PC-3 (cell line): Measurements from ENCODE around the gene ARHGEF37. TPM values are rescaled to one million over a fixed set of nuclear protein-coding genes. Genes with fewer than 3 reads are reported as not detected.

ENCODE experiments used
- ATAC-seq: fragments of 200-7000 bp; cut with Tn5 transposase; 2 replicates; pipeline ENCODE4 v1.9.1; 2020; ENCODE audit warnings: mild to moderate bottlenecking, moderate library complexity
- BruUV-seq: library from RNA; stranded (reverse); fragments of 400-500 nt; replicated peaks from 2 replicates; lab custom pipeline; 2021; lab: Mats Ljungman, UMichigan
- CTCF ChIA-PET: fragments of 300-600 bp; sonication (Branson Sonifier 250); formaldehyde crosslinking; loops from one replicate; lab custom pipeline; 2022; ENCODE audit warnings: antibody characterized with exemption; lab: Charles Lee
- POLR2A ChIA-PET: fragments of 300-600 bp; sonication (Branson Sonifier 250); formaldehyde crosslinking; loops from one replicate; lab custom pipeline; 2022; ENCODE audit warnings: antibody characterized with exemption; ENCODE audit not compliant: unreplicated experiment; lab: Charles Lee
- DNase-seq: peaks from one replicate; pipeline ENCODE4 v3.0.0-alpha.2; 2015
- H2AFZ ChIP-seq: fragments of 300-600 bp; sonication (generic); 2 replicates; pipeline ENCODE4 v1.6.0; 2016; ENCODE audit warnings: antibody characterized with exemption, low read length
- H3F3A ChIP-seq: fragments of 300-600 bp; sonication (generic); one replicate; pipeline ENCODE4 v1.6.0; 2017; ENCODE audit warnings: antibody characterized with exemption, low read length, control low read depth, mild to moderate bottlenecking; ENCODE audit not compliant: unreplicated experiment
- H3K27ac ChIP-seq: fragments of 300-600 bp; sonication (generic); 2 replicates; pipeline ENCODE4 v1.5.1; 2016; ENCODE audit warnings: mild to moderate bottlenecking, low read length
- H3K27me3 ChIP-seq: fragments of 300-600 bp; sonication (generic); 2 replicates; pipeline ENCODE4 v1.6.1; 2016; ENCODE audit warnings: low read length, mixed read lengths
- H3K36me3 ChIP-seq: fragments of 300-600 bp; sonication (generic); 2 replicates; pipeline ENCODE4 v1.6.1; 2016; ENCODE audit warnings: low read depth, mixed run types, low read length, mixed read lengths
- H3K4me1 ChIP-seq: fragments of 300-600 bp; sonication (generic); 2 replicates; pipeline ENCODE4 v1.5.1; 2016; ENCODE audit warnings: low read length; ENCODE audit not compliant: insufficient read depth
- H3K4me2 ChIP-seq: fragments of 300-600 bp; sonication (generic); 2 replicates; pipeline ENCODE4 v1.6.0; 2016; ENCODE audit warnings: low read length
- H3K4me3 ChIP-seq: fragments of 300-600 bp; sonication (generic); 2 replicates; pipeline ENCODE4 v1.5.1; 2016; ENCODE audit warnings: mild to moderate bottlenecking, low read length, mixed read lengths
- H3K79me2 ChIP-seq: fragments of 300-600 bp; sonication (generic); 2 replicates; pipeline ENCODE4 v1.6.1; 2017; ENCODE audit warnings: low read length, mixed read lengths
- H3K9ac ChIP-seq: fragments of 300-600 bp; sonication (generic); 2 replicates; pipeline ENCODE4 v1.6.0; 2016; ENCODE audit warnings: mild to moderate bottlenecking, low read length
- H3K9me2 ChIP-seq: fragments of 300-600 bp; sonication (generic); replicated peaks from 2 replicates; pipeline ENCODE4 v1.6.1; 2016; ENCODE audit warnings: mixed run types, low read length, mixed read lengths
- H3K9me3 ChIP-seq: fragments of 300-600 bp; sonication (generic); 2 replicates; pipeline ENCODE4 v1.6.1; 2016; ENCODE audit warnings: low read length, mixed read lengths
- H4K20me1 ChIP-seq: fragments of 300-600 bp; sonication (generic); 2 replicates; pipeline ENCODE4 v1.6.1; 2016; ENCODE audit warnings: low read length, mixed read lengths
- CTCF ChIP-seq: fragments of 300-600 bp; sonication (generic); conservative IDR thresholded peaks from 2 replicates; pipeline ENCODE4 v1.5.1; 2017; ENCODE audit warnings: antibody characterized with exemption, low read depth, mild to moderate bottlenecking, low read length
- EZH2 ChIP-seq: fragments of 300-600 bp; sonication (generic); IDR thresholded peaks from one replicate; pipeline ENCODE4 v1.6.1; 2017; ENCODE audit warnings: antibody characterized with exemption, mild to moderate bottlenecking, low read length; ENCODE audit not compliant: unreplicated experiment
- EZH2phosphoT487 ChIP-seq: fragments of 300-600 bp; sonication (generic); IDR thresholded peaks from 2 replicates; pipeline ENCODE4 v1.6.1; 2018; ENCODE audit warnings: mild to moderate bottlenecking, antibody characterized with exemption, low read length, borderline replicate concordance
- intact Hi-C: fragments of 100-400 bp; cut with micrococcal nuclease; formaldehyde crosslinking; loops from 2 replicates; pipeline ENCODE4 v1.9.0; 2023
- total RNA-seq: library from RNA; depleted of rRNA; stranded (reverse); fragments of >200 nt; gene quantifications from 2 replicates; pipeline ENCODE4 v1.2.3, GENCODE V29; 2014

ARHGEF37 gene
- total RNA-seq, 1 experiment from 2014 or later = 6.5 TPM

GRCh38 chr5:149537374-149537975 lies 43.8 kb upstream of the ARHGEF37 start:
- BruUV-seq = no TSS peak
- no peak for TF ChIP-seq EZH2
- no peak for TF ChIP-seq EZH2phosphoT487
- TF ChIP-seq CTCF = no peak
- intact Hi-C loops = no loop called here
- no peak overlapping the region for H3K4me2 ChIP-seq
- no peak for DNase-seq
- H3K36me3 ChIP-seq = peaks cover 53% of the 10 kb centered on the region
- H3K4me3 ChIP-seq = no peak overlapping the region
- no peaks in the 10 kb centered on the region for H3K9me3 ChIP-seq
- CTCF ChIA-PET = no interaction called here
- no peak for ATAC-seq
- no peaks in the 10 kb centered on the region for H3K4me1 ChIP-seq
- POLR2A ChIA-PET = no interaction called here
- no peak overlapping the region for H3K9ac ChIP-seq
- peaks cover 70% of the 10 kb centered on the region for H4K20me1 ChIP-seq
- H3K79me2 ChIP-seq = peaks cover 99% of the 10 kb centered on the region
- no peak overlapping the region for H3K27ac ChIP-seq
- no peaks in the 10 kb centered on the region for H3K9me2 ChIP-seq
- no peaks in the 10 kb centered on the region for H3K27me3 ChIP-seq
- H3F3A ChIP-seq = no peaks in the 10 kb centered on the region
- H2AFZ ChIP-seq = no peak overlapping the region

GRCh38 chr5:149540089-149540488 lies 41.2 kb upstream of the ARHGEF37 start:
- H3F3A ChIP-seq = no peaks in the 10 kb centered on the region
- TF ChIP-seq EZH2phosphoT487 (no peak), EZH2 (no peak), CTCF (no peak)
- ChIA-PET POLR2A (no interaction called here), CTCF (no interaction called here)
- no peaks in the 10 kb centered on the region for H3K9me3 ChIP-seq
- H3K79me2 ChIP-seq = peaks cover 97% of the 10 kb centered on the region
- no peaks in the 10 kb centered on the region; the same call in 1 of the 2 replicates for H3K4me1 ChIP-seq
- intact Hi-C loops = no loop called here
- no peaks in the 10 kb centered on the region for H3K27me3 ChIP-seq
- H3K36me3 ChIP-seq = peaks cover 55% of the 10 kb centered on the region
- DNase-seq (no peak), ATAC-seq (no peak)
- no peak overlapping the region for H3K27ac ChIP-seq
- H3K4me3 ChIP-seq = no peak overlapping the region
- H4K20me1 ChIP-seq = peaks cover 69% of the 10 kb centered on the region
- BruUV-seq = no TSS peak
- no peak overlapping the region for H3K4me2 ChIP-seq
- H3K9ac ChIP-seq = no peak overlapping the region
- H2AFZ ChIP-seq = no peak overlapping the region
- H3K9me2 ChIP-seq = no peaks in the 10 kb centered on the region

- no peak overlapping the region for H3K27ac ChIP-seq
- H3K4me1 ChIP-seq = peaks cover 16% of the 10 kb centered on the region
- H3K4me2 ChIP-seq = no peak overlapping the region
- H3K4me3 ChIP-seq = no peak overlapping the region
- H3K9me3 ChIP-seq = no peaks in the 10 kb centered on the region
- peaks cover 70% of the 10 kb centered on the region for H4K20me1 ChIP-seq
- H3K9me2 ChIP-seq = no peaks in the 10 kb centered on the region
- peaks cover 54% of the 10 kb centered on the region for H3K36me3 ChIP-seq
- no peaks in the 10 kb centered on the region for H3K27me3 ChIP-seq
- ChIA-PET POLR2A (interaction anchor here (0.7 kb wide), 1 partner anchor 20 kb away, joined by 7 read pairs; no protein-coding TSS in a partner anchor), CTCF (interaction anchor here (0.5 kb wide), 1 partner anchor 15 kb away, joined by 3 read pairs; no protein-coding TSS in a partner anchor)
- DNase-seq = no peak
- no peak overlapping the region for H2AFZ ChIP-seq
- no peak for TF ChIP-seq CTCF
- no peak for TF ChIP-seq EZH2phosphoT487
- TF ChIP-seq EZH2 = no peak
- no peak overlapping the region for H3K9ac ChIP-seq
- intact Hi-C loops = no loop called here
- H3K79me2 ChIP-seq = peaks cover 97% of the 10 kb centered on the region
- ATAC-seq = no peak
- BruUV-seq = no TSS peak
- no peaks in the 10 kb centered on the region for H3F3A ChIP-seq
These were observed 39.4 kb upstream of the ARHGEF37 start for GRCh38 chr5:149541893-149542292.
